C4-2B (cell line): Measurements from ENCODE around the gene PDE2A.

Experiments used
- H3K27ac ChIP-seq: fragments of 450-650 bp; 2 replicates; pipeline ENCODE4 v1.5.1; 2017
- CTCF ChIP-seq: fragments of 450-650 bp; conservative IDR thresholded peaks from 2 replicates; pipeline ENCODE4 v1.5.1; 2017; ENCODE audit warnings: mild to moderate bottlenecking
- ZFX ChIP-seq: fragments of 450-650 bp; IDR thresholded peaks from 2 replicates; pipeline ENCODE4 v1.6.1; 2017

The PDE2A gene

GRCh38 chr11:72672597-72673238, 1.5 kb downstream of the PDE2A start:
- H3K27ac ChIP-seq = no peak overlapping the region
- TF ChIP-seq ZFX (no peak), CTCF (no peak)

GRCh38 chr11:72671152-72672099, 2.8 kb downstream of the PDE2A start:
- TF ChIP-seq CTCF = no peak
- no peak overlapping the region for H3K27ac ChIP-seq

GRCh38 chr11:72670041-72670440, 4.2 kb downstream of the PDE2A start:
- TF ChIP-seq CTCF = no peak
- TF ChIP-seq ZFX = no peak
- H3K27ac ChIP-seq = no peak overlapping the region

GRCh38 chr11:72669527-72669926, 4.7 kb downstream of the PDE2A start:
- TF ChIP-seq CTCF (no peak), ZFX (no peak)
- H3K27ac ChIP-seq = no peak overlapping the region

- H3K27ac ChIP-seq = no peak overlapping the region
- TF ChIP-seq ZFX = no peak
- TF ChIP-seq CTCF = no peak
Observed at GRCh38 chr11:72668629-72669347, 5.4 kb downstream of the PDE2A start.

- TF ChIP-seq CTCF (no peak), ZFX (no peak)
- H3K27ac ChIP-seq = no peak overlapping the region
Observed at GRCh38 chr11:72665911-72666472, 8.2 kb downstream of the PDE2A start.
